ENCODE measurements around the gene MEST. TPM values are rescaled to one million over a fixed set of nuclear protein-coding genes. Genes with fewer than 3 reads are reported as not detected.

The MEST gene
- total RNA-seq, 1 experiment from 2014 or later, result 49.5 TPM

GRCh38 chr7:130461272-130461671 is 30.6 kb upstream of the MEST start (continued):
- TF ChIP-seq REST (IDR thresholded peaks at IDR 0.05; ENCODE audit: low read depth) (no peak), SIN3A (IDR thresholded peaks at IDR 0.05; ENCODE audit: low read depth) (no peak)

- Histone ChIP-seq H3K4me2 (ENCODE audit: low read length) (no peak overlapping the region), H3K36me3 (ENCODE audit: control insufficient read depth in 1 of 2, insufficient read depth in 2 of 2, low read length in 2 of 2) (no peaks in the 10 kb centered on the region), H3K9ac (ENCODE audit: low read length) (no peak overlapping the region), H3K9me2 (ENCODE audit: insufficient read depth) (no peaks in the 10 kb centered on the region), H2AFZ (ENCODE audit: low read depth, low read length, poor library complexity, severe bottlenecking) (no peak overlapping the region), H3K27me3 (ENCODE audit: insufficient read depth, low read length) (no peaks in the 10 kb centered on the region), H3K4me1 (ENCODE audit: control insufficient read depth in 1 of 2, insufficient read depth in 2 of 2, low read length in 2 of 2) (no peaks in the 10 kb centered on the region), H3K79me2 (ENCODE audit: insufficient read depth, low read length) (no peaks in the 10 kb centered on the region), H3K27ac (ENCODE audit: low read depth, low read length) (no peak overlapping the region), H3K9me3 (ENCODE audit: control insufficient read depth in 1 of 2, insufficient read depth in 1 of 2, low read depth in 1 of 2, low read length in 2 of 2) (no peaks in the 10 kb centered on the region), H3K4me3 (replicated peaks in 1 of 2; ENCODE audit: low read depth in 1 of 2, low read length in 2 of 2) (no peak overlapping the region), H4K20me1 (ENCODE audit: insufficient read depth) (no peaks in the 10 kb centered on the region)
- BruUV-seq (replicated peaks), result no TSS peak
- RAD21 ChIA-PET (ENCODE audit: low non-redundant PET in 1 of 2, low total read pairs in 2 of 2, uncharacterized antibody in 2 of 2, unreplicated experiment in 2 of 2), result no interaction called here
- POLR2A ChIA-PET, result no interaction called here
- no peak for TF ChIP-seq ZNF274 (IDR thresholded peaks at IDR 0.05; ENCODE audit: low read depth, low read length)
- TF ChIP-seq POLR2A (IDR thresholded peaks at IDR 0.05; ENCODE audit: borderline replicate concordance, extremely low read depth, insufficient read depth, insufficient read length), result no peak
- no peak for TF ChIP-seq SP1 (IDR thresholded peaks at IDR 0.05; ENCODE audit: low read depth)
- no peak for TF ChIP-seq MAX (IDR thresholded peaks at IDR 0.05)
- no peak for TF ChIP-seq REST (IDR thresholded peaks at IDR 0.05; ENCODE audit: low read depth)
- no peak for TF ChIP-seq POLR2AphosphoS5 (IDR thresholded peaks at IDR 0.05; ENCODE audit: low read depth, low read length)
- no peak for TF ChIP-seq CEBPB (IDR thresholded peaks at IDR 0.05; ENCODE audit: low read depth)
- TF ChIP-seq SRF (IDR thresholded peaks at IDR 0.05; ENCODE audit: low read depth), result no peak
- intact Hi-C loops (cut with micrococcal nuclease), result no loop called here
- CTCF ChIA-PET, result no interaction called here
- ATAC-seq (no peak), DNase-seq (ENCODE audit: low read depth, low spot score) (no peak)
These were observed 28.1 kb upstream of the MEST start for GRCh38 chr7:130463553-130464434.

Data from HCT116 (cell line).